Trophoblast cell (in vitro differentiated cells and primary cell): Measurements from ENCODE around the gene ERMP1.
"Not testable (repeated sequence)": the region's sequence is repeated elsewhere in the genome, so short reads cannot be mapped to it uniquely, and the experiment has no call there.

ENCODE experiments used
- DNase-seq, 2 donors: peaks; one replicate each; pipeline ENCODE4 v3.0.0-alpha.2; 2016
- H2AFZ ChIP-seq: 2 replicates; pipeline ENCODE4 v1.6.1; 2013; ENCODE audit warnings: low read length, moderate library complexity, mild to moderate bottlenecking; ENCODE audit not compliant: insufficient read depth, poor library complexity
- H2AK5ac ChIP-seq: 2 replicates; pipeline ENCODE4 v1.6.1; 2013; ENCODE audit warnings: mild to moderate bottlenecking, low read length
- H2BK120ac ChIP-seq: 2 replicates; pipeline ENCODE4 v1.6.1; 2013; ENCODE audit warnings: low read length, mild to moderate bottlenecking, moderate library complexity; ENCODE audit not compliant: insufficient read depth, poor library complexity
- H2BK12ac ChIP-seq: 2 replicates; pipeline ENCODE4 v1.6.1; 2013; ENCODE audit warnings: mild to moderate bottlenecking, low read length, moderate library complexity
- H2BK5ac ChIP-seq: 2 replicates; pipeline ENCODE4 v1.6.1; 2013; ENCODE audit warnings: low read length, low read depth, moderate library complexity, mild to moderate bottlenecking; ENCODE audit not compliant: poor library complexity
- H3K14ac ChIP-seq: 2 replicates; pipeline ENCODE4 v1.6.1; 2013; ENCODE audit warnings: mild to moderate bottlenecking, low read length
- H3K18ac ChIP-seq: 2 replicates; pipeline ENCODE4 v1.6.1; 2013; ENCODE audit warnings: mild to moderate bottlenecking, low read length
- H3K23ac ChIP-seq: 2 replicates; pipeline ENCODE4 v1.6.1; 2013; ENCODE audit warnings: low read length
- H3K27ac ChIP-seq: 2 replicates; pipeline ENCODE4 v1.5.1; 2013; ENCODE audit warnings: low read depth, mild to moderate bottlenecking, inconsistent platforms, low read length, moderate library complexity
- H3K27me3 ChIP-seq: 2 replicates; pipeline ENCODE4 v1.6.1; 2013; ENCODE audit warnings: inconsistent platforms, mild to moderate bottlenecking, low read length, moderate library complexity; ENCODE audit not compliant: insufficient read depth
- H3K36me3 ChIP-seq, 2 experiments: 1 replicate in 1 of 2; 2 replicates in 1 of 2; pipeline ENCODE4 v1.6.1; 2013; ENCODE audit warnings: low read length in 2 of 2, mild to moderate bottlenecking in 2 of 2, moderate library complexity in 1 of 2; ENCODE audit not compliant: insufficient read depth in 2 of 2, control insufficient read depth in 1 of 2
- H3K4ac ChIP-seq: 2 replicates; pipeline ENCODE4 v1.6.1; 2013; ENCODE audit warnings: low read depth, mild to moderate bottlenecking, low read length, moderate library complexity
- H3K4me1 ChIP-seq, 2 experiments: 1 replicate in 1 of 2; 2 replicates in 1 of 2; pipeline ENCODE4 v1.6.1; 2013; ENCODE audit warnings: low read length in 2 of 2, mild to moderate bottlenecking in 2 of 2, moderate library complexity in 1 of 2; ENCODE audit not compliant: insufficient read depth in 2 of 2, control insufficient read depth in 1 of 2
- H3K4me2 ChIP-seq: 2 replicates; pipeline ENCODE4 v1.6.1; 2013; ENCODE audit warnings: inconsistent platforms, mild to moderate bottlenecking, low read length, moderate library complexity
- H3K4me3 ChIP-seq: 2 replicates; pipeline ENCODE4 v1.5.1; 2013; ENCODE audit warnings: mild to moderate bottlenecking, low read depth, low read length, inconsistent platforms
- H3K79me1 ChIP-seq: one replicate; pipeline ENCODE4 v1.6.1; 2013; ENCODE audit warnings: low read length
- H3K79me2 ChIP-seq: 2 replicates; pipeline ENCODE4 v1.6.1; 2013; ENCODE audit warnings: low read length, mild to moderate bottlenecking; ENCODE audit not compliant: control insufficient read depth, insufficient read depth, poor library complexity
- H3K9ac ChIP-seq: 2 replicates; pipeline ENCODE4 v1.6.1; 2013; ENCODE audit warnings: mild to moderate bottlenecking, low read length
- H3K9me3 ChIP-seq: 2 replicates; pipeline ENCODE4 v1.6.1; 2013; ENCODE audit warnings: low read depth, mild to moderate bottlenecking, control low read depth, inconsistent platforms, low read length; ENCODE audit not compliant: insufficient read depth
- H4K12ac ChIP-seq: 2 replicates; pipeline ENCODE4 v1.6.1; 2013; ENCODE audit warnings: low read depth, mild to moderate bottlenecking, low read length, moderate library complexity
- H4K8ac ChIP-seq: 2 replicates; pipeline ENCODE4 v1.6.1; 2013; ENCODE audit warnings: low read depth, mild to moderate bottlenecking, low read length, moderate library complexity
- H4K91ac ChIP-seq: one replicate; pipeline ENCODE4 v1.6.1; 2013; ENCODE audit warnings: low read depth, mild to moderate bottlenecking, low read length, moderate library complexity
- WGBS: extraction: QIAGEN DNeasy Blood & Tissue Kit; methylation state at CpG from one replicate; pipeline ENCODE4 v1.1.7; 2013; ENCODE audit warnings: missing lambda C conversion rate; ENCODE audit not compliant: insufficient read length, insufficient coverage; ENCODE audit errors: extremely low coverage; 5-methylcytosine and 5-hydroxymethylcytosine counted together

The ERMP1 gene

DNA sequence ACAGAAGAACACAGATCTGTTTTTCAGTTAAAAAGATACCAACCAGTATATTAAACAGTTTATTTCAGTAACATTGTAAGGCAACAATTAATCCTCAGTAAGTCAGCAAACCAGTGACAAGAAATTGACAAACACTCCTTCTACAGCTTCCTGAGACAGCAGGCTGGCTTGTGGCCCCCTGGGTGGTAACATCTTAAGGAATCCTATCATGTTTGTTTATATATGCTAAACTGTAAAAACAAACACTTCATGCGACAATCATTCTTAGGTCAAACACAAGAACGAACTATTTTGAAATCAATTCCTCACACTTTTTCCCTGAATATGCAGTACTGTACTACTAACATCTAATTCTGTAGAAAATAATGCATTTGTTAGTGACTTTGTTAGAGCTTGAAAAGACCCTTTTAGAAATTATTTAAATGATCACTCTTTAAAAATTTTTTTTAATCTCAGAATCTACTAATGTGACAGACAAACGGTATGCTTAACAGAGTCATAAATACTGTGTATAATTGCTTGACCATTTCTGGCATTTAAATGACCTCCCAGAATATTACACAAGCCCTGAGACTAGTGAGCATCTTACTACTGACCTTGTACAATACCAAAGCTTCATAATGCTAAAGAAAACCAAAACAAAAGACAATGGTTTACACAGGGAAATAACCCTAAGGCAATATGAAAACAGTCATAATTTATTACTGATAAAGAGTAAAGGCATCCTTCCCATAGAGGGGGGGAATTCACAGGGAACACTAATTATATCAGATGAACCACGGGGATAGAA is 48.2 kb downstream of the ERMP1 start:
- H3K9ac ChIP-seq, result no peak overlapping the region
- WGBS, result no CpG with 5 or more reads among the region's 4 CpGs
- H2AK5ac ChIP-seq, result no peak overlapping the region
- H2BK12ac ChIP-seq, result no peak overlapping the region
- no peaks in the 10 kb centered on the region for H3K79me1 ChIP-seq
- no peak overlapping the region for H4K91ac ChIP-seq
- H3K9me3 ChIP-seq, result peaks cover 5% of the 10 kb centered on the region
- peak; percentile 1 to 52 for DNase-seq
- no peak overlapping the region for H3K14ac ChIP-seq
- no peak overlapping the region for H3K4me2 ChIP-seq
- peaks cover 5 to 10% of the 10 kb centered on the region in 2 experiments for H3K36me3 ChIP-seq
- H3K18ac ChIP-seq, result no peak overlapping the region
- no peak overlapping the region for H2BK120ac ChIP-seq
- H4K8ac ChIP-seq, result no peak overlapping the region
- H4K12ac ChIP-seq, result no peak overlapping the region
- no peaks in the 10 kb centered on the region for H3K27me3 ChIP-seq
- H3K4me3 ChIP-seq, result no peak overlapping the region
- H2AFZ ChIP-seq, result no peak overlapping the region
- H3K27ac ChIP-seq, result no peak overlapping the region
- no peaks in the 10 kb centered on the region for H3K79me2 ChIP-seq
- H3K4me1 ChIP-seq, result no peaks in the 10 kb centered on the region
- no peak overlapping the region for H3K4ac ChIP-seq
- no peak overlapping the region for H3K23ac ChIP-seq
- H2BK5ac ChIP-seq, result no peak overlapping the region

DNA sequence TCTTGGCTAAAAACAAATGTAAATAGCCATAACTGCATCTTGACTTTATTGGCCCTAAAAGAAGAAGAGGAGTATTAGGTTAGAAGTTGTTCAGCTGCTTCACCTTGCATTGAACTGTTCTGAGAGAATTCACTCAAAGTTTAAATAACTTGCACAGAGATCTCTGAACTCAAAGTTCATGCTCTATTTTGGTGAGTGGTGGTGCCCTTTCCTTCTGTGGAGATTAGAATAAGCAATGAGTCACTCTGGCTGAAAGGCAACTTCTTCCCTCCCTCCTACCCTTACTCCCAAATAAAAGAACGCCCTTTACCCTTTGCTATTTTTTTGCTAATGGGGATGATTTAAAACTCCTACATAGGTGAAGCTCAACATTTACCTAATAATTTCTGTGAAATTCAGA is 48.9 kb downstream of the ERMP1 start:
- H2BK5ac ChIP-seq, result no peak overlapping the region
- H3K23ac ChIP-seq, result no peak overlapping the region
- H3K4me3 ChIP-seq, result no peak overlapping the region
- peak in 1 of 2 donors; percentile 16 for DNase-seq
- WGBS, result no CpG with 5 or more reads among the region's 1 CpG
- no peak overlapping the region for H3K14ac ChIP-seq
- no peak overlapping the region for H3K4ac ChIP-seq
- no peak overlapping the region for H3K18ac ChIP-seq
- H4K8ac ChIP-seq, result no peak overlapping the region
- H2BK120ac ChIP-seq, result no peak overlapping the region
- H3K79me2 ChIP-seq, result no peaks in the 10 kb centered on the region
- H3K27me3 ChIP-seq, result no peaks in the 10 kb centered on the region
- H3K79me1 ChIP-seq, result no peaks in the 10 kb centered on the region
- H2BK12ac ChIP-seq, result no peak overlapping the region
- H3K4me2 ChIP-seq, result no peak overlapping the region
- H3K9ac ChIP-seq, result no peak overlapping the region
- H3K9me3 ChIP-seq, result peaks cover 12% of the 10 kb centered on the region
- no peak overlapping the region for H2AFZ ChIP-seq
- H3K36me3 ChIP-seq, result peaks cover 11 to 17% of the 10 kb centered on the region in 2 experiments
- no peak overlapping the region for H4K12ac ChIP-seq
- H3K4me1 ChIP-seq, result no peaks in the 10 kb centered on the region
- no peak overlapping the region for H4K91ac ChIP-seq
- H3K27ac ChIP-seq, result no peak overlapping the region
- no peak overlapping the region for H2AK5ac ChIP-seq

DNA sequence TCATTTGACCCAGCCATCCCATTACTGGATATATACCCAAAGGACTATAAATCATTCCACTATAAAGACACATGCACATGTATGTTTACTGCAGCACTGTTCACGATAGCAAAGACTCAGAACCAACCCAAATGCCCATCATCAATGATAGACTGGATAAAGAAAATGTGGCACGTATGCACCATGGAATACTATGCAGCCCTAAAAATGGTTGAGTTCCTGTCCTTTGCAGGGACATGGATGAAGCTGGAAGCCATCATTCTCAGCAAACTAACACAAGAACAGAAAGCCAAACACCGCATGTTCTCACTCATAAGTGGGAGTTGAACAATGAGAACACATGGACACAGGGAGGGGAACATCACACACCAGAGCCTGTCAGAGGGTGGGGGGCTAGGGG is 49.5 kb downstream of the ERMP1 start:
- H3K9me3 ChIP-seq, result peaks cover 15% of the 10 kb centered on the region
- not testable (repeated sequence) for H2AFZ ChIP-seq, H3K18ac ChIP-seq

DNA sequence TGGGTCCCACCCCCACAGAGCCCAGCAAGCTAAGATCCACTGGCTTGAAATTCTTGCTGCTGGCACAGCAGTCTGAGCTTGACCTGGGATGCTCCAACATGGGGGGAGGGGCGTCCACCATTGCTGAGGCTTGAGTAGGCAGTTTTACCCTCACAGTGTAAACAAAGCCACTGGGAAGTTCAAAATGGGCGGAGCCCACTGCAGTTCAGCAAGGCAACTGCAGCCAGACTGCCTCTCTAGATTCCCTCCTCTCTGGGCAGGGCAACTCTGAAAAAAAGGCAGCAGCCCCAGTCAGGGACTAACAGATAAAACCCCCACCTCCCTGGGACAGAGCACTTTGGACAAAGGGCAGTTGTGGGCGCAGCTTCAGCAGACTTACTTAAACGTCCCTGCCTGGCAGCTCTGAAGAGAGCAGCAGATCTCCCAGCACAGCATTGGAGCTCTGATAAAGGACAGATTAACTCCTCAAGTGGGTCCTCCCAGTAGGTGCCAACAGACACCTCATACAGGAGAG is 53.2 kb downstream of the ERMP1 start:
- H3K23ac ChIP-seq, H3K18ac ChIP-seq, H3K27me3 ChIP-seq, H3K79me1 ChIP-seq, H2BK5ac ChIP-seq, H3K4me2 ChIP-seq, H3K4me1 ChIP-seq, H2BK12ac ChIP-seq, H2AK5ac ChIP-seq, H3K4ac ChIP-seq, H4K12ac ChIP-seq, H3K14ac ChIP-seq, H4K8ac ChIP-seq, H2BK120ac ChIP-seq, DNase-seq, H4K91ac ChIP-seq, H3K4me3 ChIP-seq, H3K27ac ChIP-seq, H3K79me2 ChIP-seq, H2AFZ ChIP-seq, H3K9ac ChIP-seq: not testable (repeated sequence)
- WGBS, result no CpG with 5 or more reads among the region's 4 CpGs
- Histone ChIP-seq H3K9me3 (peaks cover 15% of the 10 kb centered on the region), H3K36me3 (peaks cover 15 to 17% of the 10 kb centered on the region in 2 experiments)

More for the DNA sequence above, 49.5 kb downstream of the ERMP1 start:
- not testable (repeated sequence) for H2AK5ac ChIP-seq, H3K4ac ChIP-seq, H3K23ac ChIP-seq, H3K4me3 ChIP-seq, H2BK120ac ChIP-seq, H3K27ac ChIP-seq, H3K27me3 ChIP-seq, H3K4me1 ChIP-seq, H3K4me2 ChIP-seq, H4K8ac ChIP-seq, H3K79me2 ChIP-seq, H2BK12ac ChIP-seq, H3K14ac ChIP-seq, H4K12ac ChIP-seq, DNase-seq, H4K91ac ChIP-seq, H3K79me1 ChIP-seq, H3K9ac ChIP-seq, H2BK5ac ChIP-seq
- H3K36me3 ChIP-seq, result peaks cover 15 to 21% of the 10 kb centered on the region in 2 experiments
- no CpG with 5 or more reads among the region's 3 CpGs for WGBS
